WTC11 (cell line): ENCODE results near the gene ZNF629. TPM values are rescaled to one million over a fixed set of nuclear protein-coding genes. Genes with fewer than 3 reads are reported as not detected.

Source experiments
- ATAC-seq: fragments of 200-7000 bp; cut with Tn5 transposase; 2 replicates; pipeline ENCODE4 v1.10.0; 2021; ENCODE audit warnings: mild to moderate bottlenecking, moderate library complexity
- CTCF ChIA-PET: fragments of 300-600 bp; sonication (Branson Sonifier 250); formaldehyde crosslinking; loops from one replicate; lab custom pipeline; 2021; ENCODE audit warnings: antibody characterized with exemption; lab: Charles Lee
- POLR2A ChIA-PET: fragments of 350-600 bp; sonication (Branson Sonifier 250); formaldehyde crosslinking; loops from one replicate; lab custom pipeline; 2021; ENCODE audit warnings: antibody characterized with exemption; lab: Charles Lee
- DNase-seq: peaks from one replicate; pipeline ENCODE4 v3.0.0; 2021; ENCODE audit warnings: low spot score
- H3K27ac Mint-ChIP-seq: 2 replicates; pipeline ENCODE4 v1.8.0; 2021; ENCODE audit warnings: mixed read lengths
- H3K27me3 Mint-ChIP-seq: 2 replicates; pipeline ENCODE4 v1.8.0; 2021; ENCODE audit warnings: low read depth, mild to moderate bottlenecking, moderate library complexity, mixed read lengths
- H3K36me3 Mint-ChIP-seq: 2 replicates; pipeline ENCODE4 v1.8.0; 2021; ENCODE audit warnings: mixed read lengths
- H3K4me1 Mint-ChIP-seq: 2 replicates; pipeline ENCODE4 v1.8.0; 2022; ENCODE audit warnings: mixed read lengths
- H3K4me3 Mint-ChIP-seq: 2 replicates; pipeline ENCODE4 v1.8.0; 2021; ENCODE audit warnings: mild to moderate bottlenecking, moderate library complexity, mixed read lengths
- H3K9me3 Mint-ChIP-seq: 2 replicates; pipeline ENCODE4 v1.8.0; 2021; ENCODE audit warnings: mixed read lengths
- ATF2 ChIP-seq: sonication (generic); formaldehyde crosslinking; IDR thresholded peaks from 2 replicates; pipeline ENCODE4 v1.8.1; 2022; ENCODE audit warnings: low read depth, missing genetic modification reagents, borderline replicate concordance
- ATF3 ChIP-seq: sonication (generic); formaldehyde crosslinking; conservative IDR thresholded peaks from 2 replicates; pipeline ENCODE4 v1.8.1; 2022; ENCODE audit warnings: mild to moderate bottlenecking, missing genetic modification reagents
- FOXJ3 ChIP-seq: sonication (generic); formaldehyde crosslinking; IDR thresholded peaks from 2 replicates; pipeline ENCODE4 v1.9.0; 2021; ENCODE audit warnings: missing genetic modification reagents, mild to moderate bottlenecking, borderline replicate concordance
- IRF2 ChIP-seq: sonication (generic); formaldehyde crosslinking; IDR thresholded peaks from 2 replicates; pipeline ENCODE4 v1.8.0; 2022; ENCODE audit warnings: low read depth, missing genetic modification reagents, borderline replicate concordance
- KAT7 ChIP-seq: sonication (generic); formaldehyde crosslinking; IDR thresholded peaks from 2 replicates; pipeline ENCODE4 v1.8.1; 2023; ENCODE audit warnings: missing genetic modification reagents, mild to moderate bottlenecking, borderline replicate concordance
- MXD4 ChIP-seq: fragments of 250-450 bp; sonication (Bioruptor Pico); IDR thresholded peaks from 2 replicates; pipeline ENCODE4 v1.8.0; 2021; ENCODE audit warnings: mild to moderate bottlenecking, moderate library complexity, borderline replicate concordance
- NR2C2 ChIP-seq: sonication (generic); formaldehyde crosslinking; IDR thresholded peaks from 2 replicates; pipeline ENCODE4 v1.8.0; 2022; ENCODE audit warnings: mild to moderate bottlenecking, missing genetic modification reagents
- OVOL2 ChIP-seq: fragments of 250-450 bp; sonication (Bioruptor Pico); IDR thresholded peaks from 2 replicates; pipeline ENCODE4 v1.9.0; 2021; ENCODE audit warnings: mild to moderate bottlenecking, borderline replicate concordance
- PREB ChIP-seq: sonication (generic); formaldehyde crosslinking; IDR thresholded peaks from 2 replicates; pipeline ENCODE4 v1.8.1; 2022; ENCODE audit warnings: mild to moderate bottlenecking, missing genetic modification reagents, moderate library complexity, borderline replicate concordance
- PRRX2 ChIP-seq: fragments of 250-450 bp; sonication (Bioruptor Pico); IDR thresholded peaks from 2 replicates; pipeline ENCODE4 v1.8.0; 2021; ENCODE audit warnings: mild to moderate bottlenecking
- ZNF121 ChIP-seq: sonication (generic); formaldehyde crosslinking; IDR thresholded peaks from 2 replicates; pipeline ENCODE4 v1.8.0; 2023; ENCODE audit warnings: missing genetic modification reagents
- ZNF317 ChIP-seq: sonication (generic); formaldehyde crosslinking; IDR thresholded peaks from 2 replicates; pipeline ENCODE4 v1.8.1; 2023; ENCODE audit warnings: low read depth, mild to moderate bottlenecking, moderate library complexity, missing genetic modification reagents, borderline replicate concordance
- ZNF396 ChIP-seq: fragments of 250-450 bp; sonication (Bioruptor Pico); IDR thresholded peaks from 2 replicates; pipeline ENCODE4 v1.8.0; 2021; ENCODE audit warnings: mild to moderate bottlenecking, moderate library complexity, borderline replicate concordance
- ZNF416 ChIP-seq: fragments of 250-450 bp; sonication (Bioruptor Pico); IDR thresholded peaks from 2 replicates; pipeline ENCODE4 v1.9.0; 2021; ENCODE audit warnings: mild to moderate bottlenecking, inconsistent platforms
- ZNF423 ChIP-seq: fragments of 250-450 bp; sonication (Bioruptor Pico); IDR thresholded peaks from 2 replicates; pipeline ENCODE4 v2.1.2; 2022; ENCODE audit warnings: mild to moderate bottlenecking, moderate library complexity
- ZNF425 ChIP-seq: fragments of 250-450 bp; sonication (Bioruptor Pico); conservative IDR thresholded peaks from 2 replicates; pipeline ENCODE4 v1.9.0; 2021; ENCODE audit warnings: mild to moderate bottlenecking
- total RNA-seq: library from RNA; stranded (reverse); gene quantifications from 3 replicates; pipeline ENCODE4 v1.2.3, GENCODE V29; 2021
- TF ChIP-seq, protein P1 (sequence below): sonication (generic); formaldehyde crosslinking; IDR thresholded peaks from 2 replicates; pipeline ENCODE4 v1.8.0; 2022; ENCODE audit warnings: mild to moderate bottlenecking, missing genetic modification reagents
- TF ChIP-seq, protein P2 (sequence below): fragments of 250-450 bp; sonication (Bioruptor Pico); IDR thresholded peaks from 2 replicates; pipeline ENCODE4 v1.9.0; 2021; ENCODE audit warnings: mild to moderate bottlenecking
- TF ChIP-seq, protein P3 (sequence below): sonication (generic); formaldehyde crosslinking; IDR thresholded peaks from 2 replicates; pipeline ENCODE4 v1.8.1; 2023; ENCODE audit warnings: mild to moderate bottlenecking, missing genetic modification reagents

Gene ZNF629
- total RNA-seq, 1 experiment from 2014 or later = 20.0 TPM

DNA sequence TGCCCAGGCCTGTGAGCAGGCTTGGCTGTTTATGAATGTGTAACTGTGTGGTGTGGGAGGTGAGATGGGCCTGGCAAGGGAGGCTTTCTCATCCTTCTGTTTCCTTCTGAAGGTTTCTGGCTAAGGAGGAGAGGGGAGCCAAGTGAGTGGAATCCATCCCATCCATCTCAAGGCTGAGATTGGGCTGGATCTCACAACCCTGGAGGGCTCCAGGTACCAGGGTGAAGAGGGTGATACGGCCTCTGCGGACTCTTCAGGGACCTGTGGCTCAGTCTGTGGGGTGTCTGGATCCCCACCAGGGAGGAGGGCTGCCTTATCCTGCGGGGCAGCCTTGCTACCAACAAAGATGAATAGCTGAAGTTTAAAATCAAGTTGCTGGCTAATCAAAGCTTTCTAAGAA, 7.0 kb downstream of the ZNF629 start:
- POLR2A ChIA-PET = no interaction called here
- no peaks in the 10 kb centered on the region for H3K9me3 Mint-ChIP-seq
- no peaks in the 10 kb centered on the region; the same call in 1 of the 2 replicates for H3K27me3 Mint-ChIP-seq
- peaks cover 14% of the 10 kb centered on the region for H3K36me3 Mint-ChIP-seq
- no peak for ATAC-seq
- H3K4me1 Mint-ChIP-seq = peaks cover 25% of the 10 kb centered on the region
- no peak for DNase-seq
- no peak overlapping the region for H3K4me3 Mint-ChIP-seq
- no peak overlapping the region for H3K27ac Mint-ChIP-seq
- TF ChIP-seq, protein P1, sequence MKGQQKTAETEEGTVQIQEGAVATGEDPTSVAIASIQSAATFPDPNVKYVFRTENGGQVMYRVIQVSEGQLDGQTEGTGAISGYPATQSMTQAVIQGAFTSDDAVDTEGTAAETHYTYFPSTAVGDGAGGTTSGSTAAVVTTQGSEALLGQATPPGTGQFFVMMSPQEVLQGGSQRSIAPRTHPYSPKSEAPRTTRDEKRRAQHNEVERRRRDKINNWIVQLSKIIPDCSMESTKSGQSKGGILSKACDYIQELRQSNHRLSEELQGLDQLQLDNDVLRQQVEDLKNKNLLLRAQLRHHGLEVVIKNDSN (CRISPR knock-in tag) = no peak
- TF ChIP-seq, protein P2, sequence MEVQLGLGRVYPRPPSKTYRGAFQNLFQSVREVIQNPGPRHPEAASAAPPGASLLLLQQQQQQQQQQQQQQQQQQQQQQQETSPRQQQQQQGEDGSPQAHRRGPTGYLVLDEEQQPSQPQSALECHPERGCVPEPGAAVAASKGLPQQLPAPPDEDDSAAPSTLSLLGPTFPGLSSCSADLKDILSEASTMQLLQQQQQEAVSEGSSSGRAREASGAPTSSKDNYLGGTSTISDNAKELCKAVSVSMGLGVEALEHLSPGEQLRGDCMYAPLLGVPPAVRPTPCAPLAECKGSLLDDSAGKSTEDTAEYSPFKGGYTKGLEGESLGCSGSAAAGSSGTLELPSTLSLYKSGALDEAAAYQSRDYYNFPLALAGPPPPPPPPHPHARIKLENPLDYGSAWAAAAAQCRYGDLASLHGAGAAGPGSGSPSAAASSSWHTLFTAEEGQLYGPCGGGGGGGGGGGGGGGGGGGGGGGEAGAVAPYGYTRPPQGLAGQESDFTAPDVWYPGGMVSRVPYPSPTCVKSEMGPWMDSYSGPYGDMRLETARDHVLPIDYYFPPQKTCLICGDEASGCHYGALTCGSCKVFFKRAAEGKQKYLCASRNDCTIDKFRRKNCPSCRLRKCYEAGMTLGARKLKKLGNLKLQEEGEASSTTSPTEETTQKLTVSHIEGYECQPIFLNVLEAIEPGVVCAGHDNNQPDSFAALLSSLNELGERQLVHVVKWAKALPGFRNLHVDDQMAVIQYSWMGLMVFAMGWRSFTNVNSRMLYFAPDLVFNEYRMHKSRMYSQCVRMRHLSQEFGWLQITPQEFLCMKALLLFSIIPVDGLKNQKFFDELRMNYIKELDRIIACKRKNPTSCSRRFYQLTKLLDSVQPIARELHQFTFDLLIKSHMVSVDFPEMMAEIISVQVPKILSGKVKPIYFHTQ (CRISPR knock-in tag) = no peak
- no peak for TF ChIP-seq ZNF423 (CRISPR knock-in tag)
- no peak for TF ChIP-seq FOXJ3 (CRISPR knock-in tag)
- TF ChIP-seq MXD4 (CRISPR knock-in tag) = no peak
- TF ChIP-seq ATF3 (CRISPR knock-in tag) = no peak
- no peak for TF ChIP-seq PRRX2 (CRISPR knock-in tag)
- TF ChIP-seq PREB (CRISPR knock-in tag) = no peak
- TF ChIP-seq, protein P3, sequence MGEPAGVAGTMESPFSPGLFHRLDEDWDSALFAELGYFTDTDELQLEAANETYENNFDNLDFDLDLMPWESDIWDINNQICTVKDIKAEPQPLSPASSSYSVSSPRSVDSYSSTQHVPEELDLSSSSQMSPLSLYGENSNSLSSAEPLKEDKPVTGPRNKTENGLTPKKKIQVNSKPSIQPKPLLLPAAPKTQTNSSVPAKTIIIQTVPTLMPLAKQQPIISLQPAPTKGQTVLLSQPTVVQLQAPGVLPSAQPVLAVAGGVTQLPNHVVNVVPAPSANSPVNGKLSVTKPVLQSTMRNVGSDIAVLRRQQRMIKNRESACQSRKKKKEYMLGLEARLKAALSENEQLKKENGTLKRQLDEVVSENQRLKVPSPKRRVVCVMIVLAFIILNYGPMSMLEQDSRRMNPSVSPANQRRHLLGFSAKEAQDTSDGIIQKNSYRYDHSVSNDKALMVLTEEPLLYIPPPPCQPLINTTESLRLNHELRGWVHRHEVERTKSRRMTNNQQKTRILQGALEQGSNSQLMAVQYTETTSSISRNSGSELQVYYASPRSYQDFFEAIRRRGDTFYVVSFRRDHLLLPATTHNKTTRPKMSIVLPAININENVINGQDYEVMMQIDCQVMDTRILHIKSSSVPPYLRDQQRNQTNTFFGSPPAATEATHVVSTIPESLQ (CRISPR knock-in tag) = no peak
- TF ChIP-seq ZNF396 (CRISPR knock-in tag) = no peak
- no peak for TF ChIP-seq NR2C2 (CRISPR knock-in tag)
- TF ChIP-seq ZNF416 (CRISPR knock-in tag) = no peak
- CTCF ChIA-PET = no interaction called here

- Mint-ChIP-seq H3K9me3 (no peaks in the 10 kb centered on the region), H3K4me1 (peaks cover 25% of the 10 kb centered on the region), H3K27ac (peak overlapping the region; percentile 27; the same call in 1 of the 2 replicates), H3K4me3 (no peak overlapping the region), H3K27me3 (no peaks in the 10 kb centered on the region; the same call in 1 of the 2 replicates), H3K36me3 (peaks cover 14% of the 10 kb centered on the region)
- no peak for ATAC-seq
- CTCF ChIA-PET = no interaction called here
- POLR2A ChIA-PET = no interaction called here
- TF ChIP-seq ZNF121 (CRISPR knock-in tag) (no peak), KAT7 (CRISPR knock-in tag) (no peak)
- DNase-seq = no peak
Observed at GRCh38 chr16:30779596-30779995, 7.4 kb downstream of the ZNF629 start.

GRCh38 chr16:30778549-30779244, 8.3 kb downstream of the ZNF629 start:
- H3K4me1 Mint-ChIP-seq = peaks cover 25% of the 10 kb centered on the region
- peak; percentile 58 for ATAC-seq
- no peaks in the 10 kb centered on the region for H3K9me3 Mint-ChIP-seq
- peak overlapping the region; percentile 95 for H3K27ac Mint-ChIP-seq
- H3K36me3 Mint-ChIP-seq = peaks cover 16% of the 10 kb centered on the region
- ChIA-PET POLR2A (interaction anchor here (0.8 to 2.2 kb wide), 7 partner anchors 8 to 145 kb away, joined by 3 to 8 read pairs (median 3); partner anchors contain the start of genes FBXL19, PHKG2 and ZNF629), CTCF (interaction anchor here (0.6 to 2.1 kb wide), 8 partner anchors 18 to 164 kb away, joined by 3 to 18 read pairs (median 5); no protein-coding TSS in a partner anchor)
- peak; percentile 61 for DNase-seq
- peak overlapping the region; percentile 38 for H3K4me3 Mint-ChIP-seq
- H3K27me3 Mint-ChIP-seq = no peaks in the 10 kb centered on the region; the same call in 1 of the 2 replicates
- TF ChIP-seq ZNF317 (CRISPR knock-in tag) (0 out of 2 replicates have a peak, but pooled peaks have one; percentile 49), IRF2 (no peak), ZNF425 (CRISPR knock-in tag) (no peak), ATF2 (CRISPR knock-in tag) (no peak), OVOL2 (CRISPR knock-in tag) (no peak)
